NCI-H1417 (cell line): ENCODE data around the gene H6PD.

Source experiments
- DNase-seq, 3 experiments: peaks; one replicate each; lab custom pipeline; 2025; lab: John Stamatoyannopoulos, UW

H6PD gene

DNA sequence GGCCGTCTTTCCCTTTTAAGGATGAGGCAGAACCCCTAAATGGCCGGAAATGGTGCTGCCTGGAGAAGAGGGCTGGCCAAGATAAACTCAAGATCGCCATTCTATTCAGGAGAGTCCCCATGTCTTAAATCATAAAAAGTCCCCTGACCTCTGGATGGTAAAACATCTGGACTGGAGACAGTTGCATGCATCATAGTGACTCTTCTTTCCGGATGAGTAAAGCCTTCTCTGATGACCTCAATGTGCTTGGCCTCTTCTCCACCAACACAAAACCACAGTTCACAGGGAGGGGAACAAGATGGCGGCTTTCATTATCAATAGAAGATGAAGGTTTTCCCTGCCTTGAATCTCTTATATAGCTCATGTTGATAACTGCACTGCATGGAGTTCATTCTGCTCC lies 27.5 kb upstream of the H6PD start:
- no peak for DNase-seq

GRCh38 chr1:9207715-9208114 lies 26.9 kb upstream of the H6PD start:
- no peak for DNase-seq

DNA sequence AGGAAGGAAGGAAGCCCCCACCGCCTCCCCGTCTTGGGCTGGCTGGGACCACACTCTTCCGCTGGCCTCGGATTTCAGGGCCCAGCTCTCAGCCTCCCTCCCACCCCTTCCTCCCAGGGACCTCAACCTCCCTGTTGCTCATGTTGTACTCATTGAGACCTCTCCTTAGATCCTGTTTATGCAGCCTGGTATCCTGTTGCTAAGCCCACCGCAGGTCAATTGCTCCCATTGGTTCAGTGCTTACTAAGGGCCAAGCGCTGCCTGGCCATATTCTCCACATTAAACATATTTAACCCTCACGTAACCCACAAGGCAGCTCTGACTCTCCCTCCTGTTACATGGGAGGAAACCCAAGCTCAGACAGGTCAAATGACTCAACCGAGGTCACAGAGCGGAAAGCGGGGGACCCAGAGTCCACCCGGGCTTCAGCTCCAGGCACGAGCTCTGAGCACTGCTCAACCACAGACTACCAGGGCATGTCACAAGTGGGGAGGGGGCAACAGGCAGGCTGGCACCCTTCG lies 23.2 kb upstream of the H6PD start:
- no peak for DNase-seq

DNA sequence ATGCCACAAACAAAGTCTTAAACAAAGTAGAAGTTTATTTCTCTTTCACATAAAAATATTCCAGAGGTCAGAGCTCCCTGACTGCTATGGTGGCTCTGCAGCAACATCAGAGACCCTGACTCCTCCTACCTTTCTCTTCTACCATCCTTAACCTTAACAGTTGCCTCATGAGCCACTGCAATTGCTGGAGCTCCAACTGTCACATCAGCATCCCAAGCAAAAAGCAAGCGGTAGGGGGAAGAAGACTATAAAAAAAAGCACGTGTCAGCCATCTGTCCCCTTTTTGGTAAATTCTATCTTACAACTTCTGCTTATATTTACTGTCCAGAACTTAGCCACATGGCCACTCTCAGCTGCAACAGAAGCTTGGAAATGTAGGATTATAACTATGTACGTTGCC lies 21.8 kb upstream of the H6PD start:
- no peak for DNase-seq

GRCh38 chr1:9213956-9214355 lies 20.6 kb upstream of the H6PD start:
- no peak for DNase-seq

- no peak for DNase-seq
These were observed 15.7 kb upstream of the H6PD start for GRCh38 chr1:9218917-9219316.

DNA sequence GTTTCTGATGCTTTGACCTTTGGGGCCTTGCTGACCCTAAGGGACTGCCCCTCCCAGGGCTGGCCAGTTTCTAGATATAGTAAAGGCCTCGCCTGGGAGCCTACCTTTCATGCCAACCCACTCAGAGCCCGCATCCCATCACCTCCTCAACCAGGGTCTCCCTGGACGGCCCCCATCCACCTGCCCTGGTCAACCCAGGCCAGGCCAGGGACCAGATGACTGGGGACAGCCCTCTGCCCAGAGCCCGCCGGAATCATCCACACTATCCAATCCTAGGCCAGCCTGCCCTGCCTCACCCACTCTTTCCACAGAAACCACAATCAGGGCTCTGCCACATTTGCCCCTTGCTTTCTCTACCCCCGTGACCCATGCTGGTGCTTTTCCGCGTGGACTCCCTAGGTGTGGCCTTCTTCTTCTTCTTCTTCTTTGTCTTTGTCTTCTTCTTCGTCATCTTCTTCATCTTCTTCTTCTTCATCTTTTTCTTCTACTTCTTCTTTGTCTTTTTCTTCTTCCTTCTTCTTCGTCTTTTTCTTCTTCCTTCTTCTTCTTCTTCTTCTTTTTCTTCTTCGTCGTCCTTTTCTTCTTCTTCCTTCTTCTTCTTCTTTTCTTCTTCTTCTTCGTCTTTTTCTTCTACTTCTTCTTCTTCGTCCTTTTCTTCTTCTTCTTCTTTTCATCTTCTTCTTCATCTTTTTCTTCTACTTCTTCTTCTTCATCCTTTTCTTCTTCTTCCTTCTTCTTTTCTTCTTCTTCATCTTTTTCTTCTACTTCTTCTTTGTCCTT lies 11.5 kb upstream of the H6PD start:
- no peak for DNase-seq

DNA sequence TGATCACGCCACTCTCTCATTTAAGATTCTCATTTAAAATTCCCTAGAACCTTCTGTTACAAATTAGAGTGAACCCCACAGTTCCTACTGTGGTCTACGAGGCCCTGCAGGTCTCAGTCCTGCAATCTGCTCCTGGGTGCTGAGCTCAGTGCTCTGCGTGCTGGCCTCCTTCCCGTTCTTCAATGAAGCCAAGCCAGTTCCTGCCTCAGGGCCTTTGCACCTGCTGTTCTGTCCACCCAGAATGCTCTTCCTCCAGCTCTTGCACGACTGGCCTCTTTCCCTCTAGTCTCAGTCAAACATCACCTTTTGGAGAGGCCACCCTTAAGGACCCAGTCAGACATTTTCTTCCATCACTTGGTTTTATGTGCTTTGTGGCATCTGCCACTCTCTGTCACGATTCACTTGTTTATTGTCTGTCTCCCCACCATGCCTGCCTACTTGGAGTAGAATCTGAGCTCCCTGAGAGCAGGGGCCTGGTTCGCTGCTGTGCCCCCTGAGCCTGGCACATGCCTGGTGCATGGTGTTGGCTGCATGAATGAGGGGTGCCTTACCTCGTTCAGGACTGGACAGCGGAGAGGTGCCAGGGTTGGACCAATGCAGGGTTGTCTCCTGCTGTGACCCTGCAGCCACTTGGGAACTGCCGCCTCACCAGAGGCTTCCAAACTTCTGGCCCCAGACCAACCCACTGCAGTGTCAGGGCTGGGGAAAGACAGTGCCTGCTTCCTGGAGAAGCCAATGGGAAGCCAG lies 9.7 kb upstream of the H6PD start:
- no peak for DNase-seq

- DNase-seq, result no peak
These were observed 9.2 kb upstream of the H6PD start for GRCh38 chr1:9225411-9225785.

DNA sequence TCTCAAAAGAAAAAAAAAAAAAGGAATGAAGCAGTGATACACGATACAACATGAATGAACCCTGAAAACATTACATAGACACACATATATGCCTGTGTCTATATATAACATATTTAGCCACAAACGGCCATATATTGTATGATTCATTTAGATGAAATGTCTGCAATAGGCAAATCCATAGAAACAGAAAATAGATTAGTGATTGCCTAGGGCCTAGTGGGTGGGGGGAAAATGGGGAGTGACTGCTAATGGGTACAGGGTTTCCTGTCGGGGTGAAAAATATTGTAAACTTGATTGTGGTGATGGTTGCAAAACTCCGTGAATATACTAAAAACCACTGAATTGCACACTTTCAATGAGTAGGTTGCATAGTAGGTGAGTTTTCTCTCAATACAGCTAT lies 6.0 kb upstream of the H6PD start:
- DNase-seq, result no peak

- no peak for DNase-seq
These were observed 5.0 kb upstream of the H6PD start for GRCh38 chr1:9229549-9229948.

GRCh38 chr1:9230869-9231533 lies 3.6 kb upstream of the H6PD start:
- DNase-seq, result no peak

DNA sequence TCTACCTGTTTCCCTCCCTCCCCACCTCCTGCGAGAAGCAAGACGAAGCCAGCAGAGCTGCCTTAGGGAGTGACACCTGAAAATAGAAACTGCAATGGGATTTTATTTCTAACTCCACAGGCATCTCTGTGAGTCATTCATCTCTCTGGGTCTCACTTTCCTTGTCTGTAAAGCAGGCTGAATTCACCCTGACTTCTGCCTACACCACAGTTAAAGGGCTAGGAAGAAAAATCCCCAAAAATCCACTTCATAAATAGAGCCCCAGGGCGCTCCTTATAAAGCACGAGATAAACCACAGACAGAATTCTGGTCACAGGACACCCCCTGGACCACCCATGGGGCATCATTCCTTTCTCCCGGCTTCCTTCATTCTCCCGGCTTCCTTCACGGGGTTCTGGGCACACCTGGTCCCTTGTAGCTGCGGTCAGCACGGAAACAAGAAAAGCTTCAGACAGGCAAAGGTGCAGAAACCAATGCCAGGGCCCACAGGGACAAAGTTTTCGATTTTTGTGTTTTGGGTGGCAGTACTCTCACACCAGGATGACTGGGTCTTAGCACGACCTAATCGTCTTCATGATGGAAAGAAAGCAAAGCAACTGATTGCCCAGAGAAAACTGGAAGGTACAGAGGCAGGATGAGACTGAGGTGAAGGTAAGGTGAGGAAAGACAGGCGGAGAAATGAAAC lies 2.8 kb upstream of the H6PD start:
- DNase-seq, result no peak

DNA sequence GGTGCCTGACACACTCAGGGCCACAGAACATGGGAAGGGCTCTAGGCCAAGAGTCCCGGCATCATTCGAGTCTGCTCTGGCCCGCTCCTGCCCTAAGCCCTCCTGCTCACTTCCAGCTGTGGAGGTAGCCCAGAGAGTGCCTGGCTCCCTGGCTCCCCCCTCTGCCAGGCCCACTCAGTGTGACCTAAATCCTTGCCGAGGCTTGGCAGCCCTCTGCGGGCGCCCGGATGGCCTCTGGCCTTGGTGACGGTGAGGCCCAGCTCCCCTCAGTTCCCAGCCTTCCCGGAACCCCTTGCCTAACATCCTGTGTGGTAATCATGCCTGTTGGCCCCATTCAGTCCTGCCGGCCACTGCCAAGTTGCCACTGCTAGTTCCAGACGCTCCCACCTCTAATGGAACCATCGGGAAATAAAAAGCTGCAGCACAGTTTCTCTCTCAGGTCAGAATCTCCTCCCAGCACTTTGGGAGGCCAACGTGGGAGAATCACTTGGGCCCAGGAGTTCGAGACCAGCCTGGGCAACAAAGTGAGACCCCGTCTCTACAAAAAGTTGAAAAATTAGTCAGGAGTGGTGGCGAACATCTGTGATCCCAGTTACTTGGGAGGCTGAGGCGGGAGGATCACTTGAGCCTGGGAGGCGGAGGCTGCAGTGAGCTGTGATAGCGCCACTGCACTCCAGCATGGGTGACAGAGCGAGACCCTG lies 1.2 kb upstream of the H6PD start:
- DNase-seq, result no peak

GRCh38 chr1:9233942-9234222 lies 692 bp upstream of the H6PD start:
- DNase-seq, result no peak

DNA sequence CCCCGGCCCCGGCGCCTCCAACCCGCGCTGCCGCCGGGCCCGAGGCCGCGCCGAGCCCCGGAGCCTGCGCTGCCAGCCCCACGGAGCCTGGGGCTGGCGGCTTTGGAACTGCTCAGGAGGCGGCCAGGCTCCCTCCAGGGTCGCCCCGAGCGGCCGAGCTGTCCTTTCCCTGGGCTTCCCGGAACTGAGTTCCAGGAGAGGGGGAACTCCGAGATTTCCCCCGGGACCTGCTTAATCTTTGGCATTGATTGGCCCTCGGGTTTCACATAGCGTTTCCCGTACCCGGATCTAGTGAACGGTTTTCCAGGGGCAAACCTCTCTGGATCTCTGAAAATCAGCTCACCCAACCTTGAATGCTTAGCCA lies 504 bp downstream of the H6PD start:
- DNase-seq, result peak in 2 of 3 experiments; percentile 56 to 75

GRCh38 chr1:9235560-9235959 lies 986 bp downstream of the H6PD start:
- no peak for DNase-seq

- DNase-seq, result no peak
These were observed 3.6 kb downstream of the H6PD start for GRCh38 chr1:9238134-9238533.

- no peak for DNase-seq
These were observed 4.0 kb downstream of the H6PD start for GRCh38 chr1:9238550-9238949.

DNA sequence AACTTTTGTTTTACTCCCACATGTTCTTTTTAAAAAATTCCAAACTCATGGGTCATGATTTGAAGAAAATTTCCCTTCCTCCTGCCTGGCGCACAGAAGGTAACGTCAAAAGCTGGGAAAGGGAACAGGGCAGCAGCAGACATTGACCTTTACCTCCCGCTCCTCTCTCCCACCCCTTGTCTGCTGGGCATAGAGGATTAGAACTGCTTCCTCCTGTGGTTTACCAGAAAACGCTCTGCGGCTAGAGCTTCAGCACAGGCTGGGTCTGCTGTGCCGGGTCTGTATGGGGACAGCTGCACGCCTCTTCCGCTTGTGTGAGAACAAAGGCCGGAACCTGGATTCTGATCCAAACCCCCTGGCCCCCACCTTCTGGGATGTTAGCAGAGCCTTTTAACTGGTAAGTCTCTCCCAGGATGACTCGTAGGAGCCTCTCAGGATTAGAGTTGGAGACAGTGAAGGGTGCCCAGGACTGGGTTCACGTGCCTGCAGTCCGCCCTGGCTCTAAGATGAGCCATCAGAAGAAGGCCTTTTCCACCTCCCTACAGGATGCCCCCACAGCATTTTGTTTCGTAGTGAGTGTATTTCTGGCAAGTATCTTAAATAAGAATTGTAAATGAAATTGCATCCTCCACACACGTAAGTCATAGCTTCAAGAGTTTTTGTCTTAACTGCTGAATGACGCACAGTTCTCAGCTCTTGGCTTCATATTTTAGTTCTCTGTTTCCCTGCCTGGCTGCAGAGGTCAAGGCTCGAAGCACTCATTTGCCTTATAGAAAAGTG lies 5.2 kb downstream of the H6PD start:
- DNase-seq, result no peak
